Spleen (tissue), 11 donors: ENCODE measurements around the gene C11orf71. TPM values are rescaled to one million over a fixed set of nuclear protein-coding genes. Genes with fewer than 3 reads are reported as not detected.

Experiments
- DNase-seq: peaks from one replicate; pipeline ENCODE4 v3.0.0-alpha.2; 2020
- H3K27ac ChIP-seq, 8 donors: fragments of 200-600 bp; sonication (generic) in 7 of 8; 1 replicate in 4 of 8; 2 replicates in 4 of 8; pipeline versions ENCODE4 v1.5.0 to v1.8.0; 2016 to 2021; ENCODE audit warnings: inconsistent platforms in 4 of 8, mild to moderate bottlenecking in 4 of 8, moderate library complexity in 1 of 8
- H3K27me3 ChIP-seq, 7 donors: fragments of 200-600 bp; sonication (generic) in 6 of 7; replicated peaks in 1 of 7; 1 replicate in 4 of 7; 2 replicates in 3 of 7; pipeline versions ENCODE4 v1.5.0 to v1.8.0; 2016 to 2021; ENCODE audit warnings: inconsistent platforms in 3 of 7, mild to moderate bottlenecking in 1 of 7
- H3K36me3 ChIP-seq, 6 donors: fragments of 200-600 bp; sonication (generic) in 5 of 6; 1 replicate in 4 of 6; 2 replicates in 2 of 6; pipeline versions ENCODE4 v1.5.0 to v1.8.0; 2016 to 2021; ENCODE audit warnings: inconsistent platforms in 2 of 6
- H3K4me1 ChIP-seq, 6 donors: fragments of 200-600 bp; sonication (generic) in 5 of 6; 1 replicate in 3 of 6; 2 replicates in 3 of 6; pipeline versions ENCODE4 v1.5.0 to v1.8.0; 2016 to 2021; ENCODE audit warnings: inconsistent platforms in 3 of 6
- H3K4me3 ChIP-seq, 8 donors: fragments of 200-600 bp; sonication (generic) in 7 of 8; 1 replicate in 4 of 8; 2 replicates in 4 of 8; pipeline versions ENCODE4 v1.5.0 to v1.8.0; 2016 to 2021; ENCODE audit warnings: inconsistent platforms in 4 of 8, mild to moderate bottlenecking in 4 of 8, moderate library complexity in 2 of 8
- H3K9me3 ChIP-seq, 8 donors: fragments of 200-600 bp; sonication (generic) in 7 of 8; 1 replicate in 4 of 8; 2 replicates in 4 of 8; pipeline versions ENCODE4 v1.5.0 to v1.8.0; 2016 to 2021; ENCODE audit warnings: inconsistent platforms in 4 of 8
- POLR2A ChIP-seq, 3 donors: fragments of 450-650 bp; IDR thresholded peaks; one replicate each; pipeline ENCODE4 v1.5.1; 2017; ENCODE audit warnings: antibody characterized with exemption in 3 of 3, mild to moderate bottlenecking in 1 of 3
- POLR2AphosphoS5 ChIP-seq, 3 donors: sonication (generic); formaldehyde crosslinking; IDR thresholded peaks; one replicate each; pipeline ENCODE4 v1.5.1; 2017; ENCODE audit warnings: antibody characterized with exemption in 3 of 3
- WGBS, 5 donors: extraction: QIAGEN DNeasy Blood & Tissue Kit in 3 of 5; methylation state at CpG; one replicate each; pipeline versions ENCODE4 v1.1.5 to v1.1.7; 2013 to 2018; 5-methylcytosine and 5-hydroxymethylcytosine counted together
- intact Hi-C: fragments of 100-400 bp; cut with DNase I; formaldehyde crosslinking; loops from one replicate; pipeline ENCODE4 v1.15.0; 2023; ENCODE audit warnings: low total_unique reads
- polyA plus RNA-seq, 3 donors: library from polyadenylated mRNA; stranded (reverse); fragments of 200-250 nt; gene quantifications; one replicate each; pipeline ENCODE4 v1.2.1, GENCODE V29; 2013
- total RNA-seq, 7 donors: library from RNA; depleted of rRNA in 3 of 7; stranded (reverse); fragments of >200 nt in 3 of 7; fragmentation: NEBNext Ultra II Directional in 4 of 7; extraction: Animal tissue kit (Norgen Biotek cat#: 25700) in 4 of 7; gene quantifications; one replicate each; pipeline versions ENCODE4 v1.1.0 to v1.2.1, GENCODE V29; 2016 to 2021
- TF ChIP-seq, protein P1 (sequence below), 11 experiments: fragments of 200-600 bp in 7 of 11; fragments of 450-650 bp in 4 of 11; sonication (generic) in 4 of 11; IDR thresholded peaks in 8 of 11; conservative IDR thresholded peaks in 3 of 11; 1 replicate in 7 of 11; 2 replicates in 4 of 11; pipeline versions ENCODE4 v1.4.0 to v1.8.0; 2016 to 2021; ENCODE audit warnings: antibody characterized with exemption in 11 of 11, inconsistent platforms in 4 of 11, mild to moderate bottlenecking in 1 of 11
- donor health status: healthy with polysubstance abuse.
- donor health status: DM: no; HTN: no; CAD: no; lungs with moderate emphysema.
- donor health status: DM: no; HTN: no; CAD: no.
- donor health status: Bipolar disorder and iron deficiency.
- donor health status: healthy.
- donor health status: DM: no; HTN: no; CAD: no.
- donor health status: DM: yes; HTN: yes; CAD: no.

Gene C11orf71
- total and polyA plus RNA-seq, 10 donors, result 6.9 to 15.2 (median 11.1) TPM

GRCh38 chr11:114358716-114359115 is 41.6 kb downstream of the C11orf71 start:
- Histone ChIP-seq H3K4me1 (no peaks in the 10 kb centered on the region), H3K27ac (no peak overlapping the region), H3K4me3 (no peak overlapping the region), H3K27me3 (no peaks in the 10 kb centered on the region), H3K36me3 (no peaks in the 10 kb centered on the region), H3K9me3 (no peaks in the 10 kb centered on the region)
- WGBS, 5 donors, result 10 to 47% (median 12%) methylated on average over 1 of the region's 1 CpG
- DNase-seq, result no peak
- intact Hi-C loops, result no loop called here
- TF ChIP-seq POLR2AphosphoS5 (IDR thresholded peaks at IDR 0.05) (no peak), POLR2A (IDR thresholded peaks at IDR 0.05) (no peak)
- TF ChIP-seq, protein P1, sequence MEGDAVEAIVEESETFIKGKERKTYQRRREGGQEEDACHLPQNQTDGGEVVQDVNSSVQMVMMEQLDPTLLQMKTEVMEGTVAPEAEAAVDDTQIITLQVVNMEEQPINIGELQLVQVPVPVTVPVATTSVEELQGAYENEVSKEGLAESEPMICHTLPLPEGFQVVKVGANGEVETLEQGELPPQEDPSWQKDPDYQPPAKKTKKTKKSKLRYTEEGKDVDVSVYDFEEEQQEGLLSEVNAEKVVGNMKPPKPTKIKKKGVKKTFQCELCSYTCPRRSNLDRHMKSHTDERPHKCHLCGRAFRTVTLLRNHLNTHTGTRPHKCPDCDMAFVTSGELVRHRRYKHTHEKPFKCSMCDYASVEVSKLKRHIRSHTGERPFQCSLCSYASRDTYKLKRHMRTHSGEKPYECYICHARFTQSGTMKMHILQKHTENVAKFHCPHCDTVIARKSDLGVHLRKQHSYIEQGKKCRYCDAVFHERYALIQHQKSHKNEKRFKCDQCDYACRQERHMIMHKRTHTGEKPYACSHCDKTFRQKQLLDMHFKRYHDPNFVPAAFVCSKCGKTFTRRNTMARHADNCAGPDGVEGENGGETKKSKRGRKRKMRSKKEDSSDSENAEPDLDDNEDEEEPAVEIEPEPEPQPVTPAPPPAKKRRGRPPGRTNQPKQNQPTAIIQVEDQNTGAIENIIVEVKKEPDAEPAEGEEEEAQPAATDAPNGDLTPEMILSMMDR (IDR thresholded peaks at IDR 0.05 in 8 of 11, conservative IDR thresholded peaks at IDR 0.05 in 3 of 11), result no peak

- H3K27me3 ChIP-seq, result no peaks in the 10 kb centered on the region
- no peak for DNase-seq
- TF ChIP-seq, protein P1 (IDR thresholded peaks at IDR 0.05 in 8 of 11, conservative IDR thresholded peaks at IDR 0.05 in 3 of 11), result no peak
- TF ChIP-seq POLR2A (IDR thresholded peaks at IDR 0.05) (no peak), POLR2AphosphoS5 (IDR thresholded peaks at IDR 0.05) (no peak)
- no peak overlapping the region for H3K27ac ChIP-seq
- no peaks in the 10 kb centered on the region for H3K9me3 ChIP-seq
- WGBS, 5 donors, result 84 to 90% (median 86%) methylated on average over 3 of the region's 3 CpGs
- intact Hi-C loops, result no loop called here
- no peaks in the 10 kb centered on the region for H3K36me3 ChIP-seq
- H3K4me1 ChIP-seq, result no peaks in the 10 kb centered on the region
- no peak overlapping the region for H3K4me3 ChIP-seq
These were observed 46.2 kb downstream of the C11orf71 start for GRCh38 chr11:114354076-114354475.

GRCh38 chr11:114353443-114353842 is 46.9 kb downstream of the C11orf71 start:
- intact Hi-C loops, result no loop called here
- no peak overlapping the region for H3K27ac ChIP-seq
- DNase-seq, result no peak
- H3K4me1 ChIP-seq, result no peaks in the 10 kb centered on the region
- no peaks in the 10 kb centered on the region for H3K27me3 ChIP-seq
- 88 to 93% (median 90%) methylated on average over 3 of the region's 3 CpGs for WGBS, 5 donors
- TF ChIP-seq POLR2A (IDR thresholded peaks at IDR 0.05) (no peak), POLR2AphosphoS5 (IDR thresholded peaks at IDR 0.05) (no peak)
- TF ChIP-seq, protein P1 (IDR thresholded peaks at IDR 0.05 in 8 of 11, conservative IDR thresholded peaks at IDR 0.05 in 3 of 11), result no peak
- no peak overlapping the region for H3K4me3 ChIP-seq
- no peaks in the 10 kb centered on the region for H3K9me3 ChIP-seq
- no peaks in the 10 kb centered on the region for H3K36me3 ChIP-seq

GRCh38 chr11:114350022-114350421 is 50.3 kb downstream of the C11orf71 start:
- H3K9me3 ChIP-seq, result no peaks in the 10 kb centered on the region
- no peaks in the 10 kb centered on the region for H3K27me3 ChIP-seq
- no peak overlapping the region for H3K27ac ChIP-seq
- 87 to 95% (median 93%) methylated on average over 10 of the region's 10 CpGs for WGBS, 5 donors
- H3K36me3 ChIP-seq, result no peaks in the 10 kb centered on the region
- DNase-seq, result no peak
- TF ChIP-seq POLR2A (IDR thresholded peaks at IDR 0.05) (no peak), POLR2AphosphoS5 (IDR thresholded peaks at IDR 0.05) (no peak)
- H3K4me1 ChIP-seq, result peaks cover 0 to 20% (median 6%) of the 10 kb centered on the region in 6 donors
- intact Hi-C loops, result no loop called here
- no peak overlapping the region for H3K4me3 ChIP-seq

Other genes starting within 250 kb of the C11orf71 start
- 100 to 1,000 TPM; 131 to 324 (median 200) TPM for gene NNMT, start 104.1 kb downstream of the C11orf71 start, total RNA-seq
- gene NNMT, start 104.1 kb downstream of the C11orf71 start, polyA plus RNA-seq, result 100 to 1,000 TPM; 222 to 265 (median 236) TPM
- 10 to 100 TPM; 20.8 to 35.3 (median 25.9) TPM for gene RBM7, start 155 bp upstream of the C11orf71 start, total RNA-seq
- gene RBM7, start 155 bp upstream of the C11orf71 start, polyA plus RNA-seq, result 10 to 100 TPM in 2 of 3 donors, 1 to 10 TPM in 1; 8.0 to 15.3 (median 10.6) TPM
- gene REXO2, start 39.0 kb upstream of the C11orf71 start, total RNA-seq, result 100 to 1,000 TPM in 2 of 7 donors, 10 to 100 TPM in 5; 57.3 to 118 (median 80.9) TPM
- gene REXO2, start 39.0 kb upstream of the C11orf71 start, polyA plus RNA-seq, result 10 to 100 TPM; 46.4 to 70.8 (median 52.9) TPM
- under 1 TPM in 1 of 7 donors, not detected in 6; 0.46 TPM for gene NXPE1, start 159.4 kb upstream of the C11orf71 start, total RNA-seq
- gene NXPE1, start 159.4 kb upstream of the C11orf71 start, polyA plus RNA-seq, result not detected
- under 1 TPM in 2 of 7 donors, not detected in 5; 0.25 to 0.28 TPM for gene NXPE4, start 195.3 kb upstream of the C11orf71 start, total RNA-seq
- under 1 TPM in 1 of 3 donors, not detected in 2; 0.07 TPM for gene NXPE4, start 195.3 kb upstream of the C11orf71 start, polyA plus RNA-seq